Measurements from ENCODE around the gene KCND3. TPM values are rescaled to one million over a fixed set of nuclear protein-coding genes. Genes with fewer than 3 reads are reported as not detected.

KCND3 gene
- total RNA-seq, 6 donors from 2014 or later, result 2.7 to 6.4 (median 5.4) TPM

DNA sequence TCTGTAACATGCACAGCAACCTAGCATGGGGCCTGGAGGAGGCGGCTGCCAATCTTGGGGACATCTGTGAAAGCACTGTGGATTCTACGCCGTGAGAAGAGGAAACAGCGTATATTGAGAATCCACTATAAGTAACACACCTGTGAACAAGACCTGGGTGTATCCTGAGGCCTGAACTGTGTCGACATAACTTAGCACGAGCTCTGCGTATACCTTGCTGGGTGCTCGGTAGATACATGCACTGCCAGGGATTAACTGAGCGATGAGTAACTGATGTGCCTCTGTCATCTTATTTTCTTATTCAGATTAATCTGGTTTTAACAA lies 175.2 kb downstream of the KCND3 start:
- Histone ChIP-seq H3K4me1 (no peaks in the 10 kb centered on the region), H3K27me3 (no peaks in the 10 kb centered on the region), H3K9me3 (no peaks in the 10 kb centered on the region), H3K36me3 (no peaks in the 10 kb centered on the region), H3K27ac (no peak overlapping the region), H3K4me3 (no peak overlapping the region)
- DNase-seq, result no peak
- no peak for ATAC-seq (ENCODE audit: low FRiP score in 2 of 2)
- WGBS, 2 donors, result 90 to 97% methylated on average over 9 of the region's 9 CpGs
- TF ChIP-seq POLR2AphosphoS5 (IDR thresholded peaks at IDR 0.05) (no peak), POLR2A (IDR thresholded peaks at IDR 0.05) (no peak), CTCF (IDR thresholded peaks at IDR 0.05) (no peak), EP300 (IDR thresholded peaks at IDR 0.05) (no peak)

DNA sequence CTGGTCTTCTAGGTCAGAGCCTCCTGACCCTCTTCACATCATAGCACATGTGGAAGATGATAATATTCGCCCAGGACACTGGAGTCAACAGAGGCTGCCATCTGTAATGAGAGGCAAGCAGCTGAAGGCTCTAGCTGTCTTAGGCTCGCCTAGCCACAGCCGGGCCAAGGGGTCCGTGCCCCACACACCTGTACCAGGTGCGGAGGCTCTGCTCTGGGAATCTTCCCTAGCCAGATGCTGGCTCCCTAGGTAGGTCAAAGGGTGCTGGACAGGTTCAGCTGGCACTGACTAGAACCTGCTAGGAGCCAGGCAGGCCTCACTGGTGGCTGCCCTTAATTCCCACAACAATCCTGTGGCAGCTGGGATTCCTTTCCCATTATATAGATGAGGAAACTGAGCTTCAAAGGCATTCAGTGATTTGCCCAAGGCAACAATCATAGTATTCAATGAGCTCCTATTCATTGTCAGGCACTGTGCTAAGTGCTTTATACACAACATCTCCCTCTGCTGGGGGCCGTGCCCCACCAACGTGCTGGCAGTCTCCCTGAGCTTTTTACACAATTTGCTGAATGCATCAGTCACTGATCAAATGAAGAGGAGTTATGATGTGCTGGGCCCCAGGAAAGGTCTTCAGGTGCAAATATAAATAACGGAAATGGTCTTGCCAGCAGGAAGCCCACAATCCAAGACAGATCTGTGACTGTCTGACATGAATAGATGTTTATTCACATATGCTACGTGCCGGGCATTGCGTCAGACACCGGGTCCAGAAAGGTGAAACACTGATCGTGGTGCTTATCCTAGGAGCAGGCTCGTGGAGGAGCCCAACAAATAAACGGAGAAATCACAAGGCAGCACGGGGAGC lies 175.8 kb downstream of the KCND3 start:
- Histone ChIP-seq H3K4me3 (no peak overlapping the region), H3K27me3 (no peaks in the 10 kb centered on the region), H3K27ac (no peak overlapping the region), H3K36me3 (no peaks in the 10 kb centered on the region), H3K4me1 (no peaks in the 10 kb centered on the region), H3K9me3 (no peaks in the 10 kb centered on the region)
- DNase-seq, result peak in 1 of 2 donors; percentile 27
- WGBS, 2 donors, result 64 to 74% methylated on average over 12 to 16 of the region's 16 CpGs
- TF ChIP-seq POLR2A (IDR thresholded peaks at IDR 0.05) (no peak), CTCF (IDR thresholded peaks at IDR 0.05) (no peak), EP300 (IDR thresholded peaks at IDR 0.05) (no peak), POLR2AphosphoS5 (IDR thresholded peaks at IDR 0.05) (no peak)
- no peak for ATAC-seq (ENCODE audit: low FRiP score in 2 of 2)

DNA sequence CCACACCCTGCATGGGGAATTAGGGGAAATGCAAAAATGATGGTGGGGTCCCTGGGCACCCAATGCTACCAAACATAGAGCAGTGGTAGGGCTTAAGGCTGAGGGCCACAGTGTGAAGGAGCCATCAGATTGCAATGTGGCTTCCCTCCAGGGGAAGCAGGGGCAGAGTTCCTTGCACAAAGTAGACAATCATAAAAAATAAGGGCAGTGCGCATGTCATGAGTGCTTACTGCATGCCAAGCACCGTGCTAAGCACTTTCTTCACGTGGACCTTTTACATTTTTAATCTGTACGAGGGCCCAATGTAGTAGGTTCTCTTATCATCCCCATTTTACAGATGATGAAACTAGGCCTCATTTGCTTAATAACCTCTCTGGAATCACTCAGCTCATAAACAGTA lies 177.2 kb downstream of the KCND3 start:
- ATAC-seq (ENCODE audit: low FRiP score in 2 of 2) (no peak), DNase-seq (no peak)
- no peaks in the 10 kb centered on the region for H3K27me3 ChIP-seq
- H3K4me1 ChIP-seq, result no peaks in the 10 kb centered on the region
- H3K27ac ChIP-seq, result no peak overlapping the region
- H3K9me3 ChIP-seq, result no peaks in the 10 kb centered on the region
- TF ChIP-seq CTCF (IDR thresholded peaks at IDR 0.05) (no peak), EP300 (IDR thresholded peaks at IDR 0.05) (no peak), POLR2AphosphoS5 (IDR thresholded peaks at IDR 0.05) (no peak), POLR2A (IDR thresholded peaks at IDR 0.05) (no peak)
- H3K36me3 ChIP-seq, result no peaks in the 10 kb centered on the region
- H3K4me3 ChIP-seq, result no peak overlapping the region
- WGBS, 2 donors, result 92 to 96% methylated on average over 4 of the region's 4 CpGs

DNA sequence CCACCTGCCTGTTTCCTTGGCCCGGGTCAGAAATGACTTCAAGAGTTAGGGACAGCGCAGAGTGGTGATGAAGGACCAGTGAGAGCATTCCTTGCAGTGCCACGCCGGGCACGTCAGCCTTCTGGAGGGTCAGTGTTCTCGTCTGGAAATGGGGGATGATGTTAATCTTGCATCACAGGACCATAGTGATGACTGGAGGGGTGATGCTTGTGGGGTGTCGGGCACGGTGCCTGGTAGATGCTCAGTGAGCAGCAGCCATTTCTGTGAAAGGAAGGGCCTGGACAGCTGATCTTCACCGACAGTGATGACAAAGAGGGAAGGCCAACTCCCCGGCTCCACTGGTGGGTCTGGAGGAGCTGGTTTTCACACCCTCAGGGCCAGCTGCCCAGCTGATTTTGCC lies 177.6 kb downstream of the KCND3 start:
- Histone ChIP-seq H3K9me3 (no peaks in the 10 kb centered on the region), H3K27ac (no peak overlapping the region), H3K36me3 (no peaks in the 10 kb centered on the region), H3K4me3 (no peak overlapping the region), H3K4me1 (no peaks in the 10 kb centered on the region), H3K27me3 (no peaks in the 10 kb centered on the region)
- WGBS, 2 donors, result 91 to 92% methylated on average over 10 of the region's 10 CpGs
- ATAC-seq (ENCODE audit: low FRiP score in 2 of 2), result no peak
- TF ChIP-seq CTCF (IDR thresholded peaks at IDR 0.05) (no peak), EP300 (IDR thresholded peaks at IDR 0.05) (no peak), POLR2AphosphoS5 (IDR thresholded peaks at IDR 0.05) (no peak), POLR2A (IDR thresholded peaks at IDR 0.05) (no peak)
- DNase-seq, result no peak

DNA sequence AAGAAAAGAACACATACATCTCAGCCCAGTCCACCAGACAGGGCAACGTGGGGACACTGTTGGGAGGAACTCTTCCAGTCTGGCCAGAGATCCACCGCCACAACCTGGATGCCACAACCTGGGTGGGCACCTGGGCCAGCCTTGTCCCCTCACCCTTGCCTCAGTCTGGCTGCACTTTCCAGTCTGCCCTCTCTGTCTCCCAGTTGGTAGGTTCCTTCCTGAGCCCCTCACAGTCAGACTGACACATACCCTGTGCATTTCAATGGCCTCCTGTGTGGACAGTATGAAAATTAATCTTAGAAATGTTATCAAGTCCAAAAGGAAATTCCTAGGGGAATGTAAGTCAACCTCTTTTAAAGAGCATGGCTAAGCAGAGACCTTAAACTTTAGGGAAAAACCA lies 184.2 kb downstream of the KCND3 start:
- no peaks in the 10 kb centered on the region for H3K9me3 ChIP-seq
- TF ChIP-seq POLR2A (IDR thresholded peaks at IDR 0.05) (no peak), EP300 (IDR thresholded peaks at IDR 0.05) (no peak), CTCF (IDR thresholded peaks at IDR 0.05) (no peak), POLR2AphosphoS5 (IDR thresholded peaks at IDR 0.05) (no peak)
- no peaks in the 10 kb centered on the region for H3K36me3 ChIP-seq
- 82 to 88% methylated on average over 2 of the region's 2 CpGs for WGBS, 2 donors
- H3K4me3 ChIP-seq, result no peak overlapping the region
- H3K4me1 ChIP-seq, result no peaks in the 10 kb centered on the region
- H3K27me3 ChIP-seq, result no peaks in the 10 kb centered on the region
- ATAC-seq (ENCODE audit: low FRiP score in 2 of 2), result no peak
- no peak overlapping the region for H3K27ac ChIP-seq
- DNase-seq, result no peak

Data from upper lobe of left lung (tissue), 6 donors.